Measurements from ENCODE around the gene F8.

DNA sequence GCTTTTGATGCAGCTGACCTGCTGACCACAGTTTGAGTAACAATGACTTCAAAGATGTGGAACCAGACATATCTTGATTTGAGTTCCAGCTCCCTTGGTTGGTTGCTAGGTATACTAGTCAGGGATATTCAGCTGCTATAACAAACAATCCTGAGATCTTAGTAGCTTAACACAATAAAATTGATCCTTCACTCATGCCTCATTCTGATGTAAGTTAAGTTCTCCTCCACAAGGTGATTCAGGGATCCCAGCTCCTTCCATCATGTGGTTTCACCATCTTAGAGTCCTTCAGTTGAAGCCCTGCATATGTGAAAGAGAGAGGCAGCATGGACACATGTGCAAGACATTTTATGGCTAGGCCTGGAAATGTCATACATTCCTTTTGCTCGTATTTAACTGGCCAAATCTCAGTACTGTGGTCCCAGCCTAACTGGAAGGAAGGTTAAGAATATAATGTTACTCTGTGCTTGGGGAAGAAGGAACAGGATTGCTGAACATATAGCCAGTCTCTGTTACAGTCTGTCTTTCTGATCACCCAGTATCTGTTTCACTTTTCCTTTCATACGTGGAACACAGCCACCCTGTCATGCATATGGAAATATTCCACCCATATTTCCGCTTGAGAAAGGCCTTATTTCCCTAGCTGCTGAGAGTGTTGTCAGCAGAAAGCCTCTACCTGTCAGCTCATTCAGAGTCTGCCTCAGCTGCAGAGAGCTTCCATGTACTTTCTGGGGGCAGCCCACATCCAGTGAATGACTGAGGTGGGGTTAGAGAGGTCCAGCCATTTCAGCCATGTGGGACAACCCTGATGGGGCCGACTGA lies 195.1 kb downstream of the F8 start:
- no peak for TF ChIP-seq EZH2 (IDR thresholded peaks at IDR 0.05; ENCODE audit: borderline replicate concordance, low read length)
- TF ChIP-seq CTCF (IDR thresholded peaks at IDR 0.05; ENCODE audit: low read length) = no peak
